DND-41 (cell line): ENCODE results near the gene RASSF6.

Experiments
- CTCF ChIP-seq: IDR thresholded peaks from 2 replicates; pipeline ENCODE4 v1.5.1; 2012; ENCODE audit warnings: borderline replicate concordance, low read length, moderate library complexity, mild to moderate bottlenecking; ENCODE audit not compliant: poor library complexity, severe bottlenecking; ENCODE audit errors: extremely low read depth
- EZH2 ChIP-seq: IDR thresholded peaks from 3 replicates; pipeline ENCODE4 v1.6.1; 2012; ENCODE audit warnings: borderline replicate concordance, low read depth, mild to moderate bottlenecking, moderate library complexity, low read length, inconsistent platforms; ENCODE audit not compliant: severe bottlenecking

- TF ChIP-seq CTCF (no peak), EZH2 (no peak)
Measured at GRCh38 chr4:73661646-73662119, 41.4 kb upstream of the RASSF6 start.
